ENCODE results near the gene ACOT11.

ACOT11 gene

GRCh38 chr1:54538538-54538937 is 9.5 kb upstream of the ACOT11 start:
- DNase-seq = no peak

GRCh38 chr1:54540582-54541295 is 7.3 kb upstream of the ACOT11 start:
- DNase-seq = no peak

GRCh38 chr1:54542120-54542961 is 5.7 kb upstream of the ACOT11 start:
- peak; percentile 51 for DNase-seq

GRCh38 chr1:54542962-54543539 is 5.0 kb upstream of the ACOT11 start:
- DNase-seq = no peak

GRCh38 chr1:54543729-54544496 is 4.1 kb upstream of the ACOT11 start:
- DNase-seq = no peak

GRCh38 chr1:54545916-54546635 is 2.0 kb upstream of the ACOT11 start:
- no peak for DNase-seq

- DNase-seq = no peak
Observed at GRCh38 chr1:54546651-54547401, 1.2 kb upstream of the ACOT11 start.

- no peak for DNase-seq
Observed at GRCh38 chr1:54548389-54549044, 489 bp downstream of the ACOT11 start.

- DNase-seq = no peak
Observed at GRCh38 chr1:54549181-54549924, 1.3 kb downstream of the ACOT11 start.

- no peak for DNase-seq
Observed at GRCh38 chr1:54551891-54552290, 3.9 kb downstream of the ACOT11 start.

- DNase-seq = no peak
Observed at GRCh38 chr1:54553602-54554313, 5.7 kb downstream of the ACOT11 start.

- DNase-seq = no peak
Observed at GRCh38 chr1:54556110-54556509, 8.1 kb downstream of the ACOT11 start.

GRCh38 chr1:54557671-54558355 is 9.8 kb downstream of the ACOT11 start:
- no peak for DNase-seq

- no peak for DNase-seq
Observed at GRCh38 chr1:54558434-54559030, 10.5 kb downstream of the ACOT11 start.

GRCh38 chr1:54559111-54559548 is 11.1 kb downstream of the ACOT11 start:
- DNase-seq = no peak

- no peak for DNase-seq
Observed at GRCh38 chr1:54559771-54560231, 11.8 kb downstream of the ACOT11 start.

GRCh38 chr1:54564312-54565112 is 16.5 kb downstream of the ACOT11 start:
- no peak for DNase-seq

- DNase-seq = no peak
Observed at GRCh38 chr1:54565113-54565501, 17.1 kb downstream of the ACOT11 start.
